K562 (cell line): ENCODE results near the gene SEPTIN8. TPM values are rescaled to one million over a fixed set of nuclear protein-coding genes. Genes with fewer than 3 reads are reported as not detected.

ENCODE experiments used
- BDP1 ChIP-seq: IDR thresholded peaks from 3 replicates; pipeline ENCODE4 v1.6.1; 2011; ENCODE audit not compliant: insufficient read length, insufficient read depth
- BRCA1 ChIP-seq, 2 experiments: fragments of 450-650 bp in 1 of 2; sonication (generic) in 1 of 2; formaldehyde crosslinking in 1 of 2; IDR thresholded peaks; 2 replicates each; pipeline versions ENCODE4 v1.5.0 to v1.6.1; 2017 to 2020; ENCODE audit warnings: mild to moderate bottlenecking in 1 of 2, missing genetic modification reagents in 1 of 2
- CAMTA2 ChIP-seq: fragments of 250-450 bp; sonication (Bioruptor Pico); conservative IDR thresholded peaks from 2 replicates; pipeline ENCODE4 v1.5.1; 2022
- CBFA2T3 ChIP-seq: fragments of 450-650 bp; IDR thresholded peaks from 2 replicates; pipeline ENCODE4 v1.6.1; 2017
- CREB3 ChIP-seq: fragments of 450-650 bp; conservative IDR thresholded peaks from 2 replicates; pipeline ENCODE4 v1.6.1; 2016; ENCODE audit warnings: missing genetic modification characterization, low read depth, mild to moderate bottlenecking, missing compliant biosample characterization, moderate library complexity
- CREM ChIP-seq: IDR thresholded peaks from 2 replicates; pipeline ENCODE4 v1.6.1; 2014; ENCODE audit warnings: antibody characterized with exemption, low read depth
- ELF4 ChIP-seq: fragments of 450-650 bp; formaldehyde crosslinking; IDR thresholded peaks from 2 replicates; pipeline ENCODE4 v1.4.0; 2022; ENCODE audit warnings: missing genetic modification characterization
- FUS ChIP-seq: fragments of 200-400 bp; formaldehyde crosslinking; optimal IDR thresholded peaks from 2 replicates; pipeline ENCODE3; 2017; ENCODE audit warnings: low read depth, low read length
- GATAD2B ChIP-seq: fragments of 450-650 bp; IDR thresholded peaks from 2 replicates; pipeline ENCODE4 v1.6.1; 2017; ENCODE audit warnings: mild to moderate bottlenecking, borderline replicate concordance
- HDAC2 ChIP-seq: fragments of 450-650 bp; IDR thresholded peaks from 2 replicates; pipeline ENCODE4 v1.6.1; 2016; ENCODE audit warnings: mild to moderate bottlenecking
- HDGF ChIP-seq: fragments of 450-650 bp; IDR thresholded peaks from 2 replicates; pipeline ENCODE4 v1.6.1; 2016
- PHB ChIP-seq: fragments of 250-450 bp; sonication (Bioruptor Pico); IDR thresholded peaks from 2 replicates; pipeline ENCODE4 v1.5.0; 2021
- PKNOX1 ChIP-seq: fragments of 450-650 bp; IDR thresholded peaks from 2 replicates; pipeline ENCODE4 v1.6.1; 2016
- PTTG1 ChIP-seq: fragments of 450-650 bp; IDR thresholded peaks from 2 replicates; pipeline ENCODE4 v1.6.1; 2016; ENCODE audit warnings: low read depth, mild to moderate bottlenecking, missing genetic modification characterization, missing compliant biosample characterization
- RFX5 ChIP-seq: IDR thresholded peaks from 2 replicates; pipeline ENCODE4 v1.6.1; 2011; ENCODE audit warnings: low read depth, mild to moderate bottlenecking, improper control_type of control experiment, low read length
- SMC3 ChIP-seq: conservative IDR thresholded peaks from 2 replicates; pipeline ENCODE4 v1.6.1; 2011; ENCODE audit warnings: low read depth, low read length, improper control_type of control experiment; ENCODE audit not compliant: insufficient read depth
- TRIM28 ChIP-seq: fragments of 450-650 bp; IDR thresholded peaks from 2 replicates; pipeline ENCODE4 v1.6.1; 2017
- ZFP30 ChIP-seq: fragments of 250-450 bp; sonication (Bioruptor Pico); IDR thresholded peaks from 2 replicates; pipeline ENCODE4 v1.8.0; 2022; ENCODE audit warnings: moderate library complexity, mild to moderate bottlenecking, inconsistent platforms, borderline replicate concordance
- ZFX ChIP-seq: sonication (generic); formaldehyde crosslinking; IDR thresholded peaks from 2 replicates; pipeline ENCODE4 v1.8.0; 2022; ENCODE audit warnings: mild to moderate bottlenecking, missing genetic modification reagents, moderate library complexity
- ZNF449 ChIP-seq: fragments of 250-450 bp; sonication (Bioruptor Pico); IDR thresholded peaks from 2 replicates; pipeline ENCODE4 v1.8.0; 2022; ENCODE audit warnings: moderate library complexity, mild to moderate bottlenecking, inconsistent platforms
- ZNF609 ChIP-seq: sonication (generic); formaldehyde crosslinking; IDR thresholded peaks from 2 replicates; pipeline ENCODE4 v1.8.1; 2023; ENCODE audit warnings: missing genetic modification reagents, mild to moderate bottlenecking, borderline replicate concordance
- ZNF695 ChIP-seq: fragments of 450-650 bp; formaldehyde crosslinking; IDR thresholded peaks from 2 replicates; pipeline ENCODE4 v1.4.0; 2020; ENCODE audit warnings: mild to moderate bottlenecking, moderate library complexity
- ZNF77 ChIP-seq: fragments of 250-450 bp; sonication (Bioruptor Pico); IDR thresholded peaks from 2 replicates; pipeline ENCODE4 v1.5.0; 2020
- polyA plus RNA-seq, 8 experiments: library from polyadenylated mRNA; depleted of rRNA in 4 of 8; stranded (reverse) in 5 of 8; unstranded in 3 of 8; fragments of >200 nt; fragmentation: Nextera tagmentation in 2 of 8; fragmentation: Illumina TruSeq in 1 of 8; extraction: Ambion mirVana in 2 of 8; extraction: Trizol in 1 of 8; gene quantifications; 2 replicates each; pipeline versions ENCODE4 v1.2.1 to v1.2.3, GENCODE V29; 2011 to 2014; ENCODE audit warnings: inconsistent platforms in 1 of 8, missing spikeins in 1 of 8
- total RNA-seq, 7 experiments: library from RNA; depleted of rRNA in 6 of 7; stranded (reverse); fragments of >200 nt in 6 of 7; fragmentation: Illumina TruSeq in 2 of 7; extraction: Trizol in 2 of 7; gene quantifications; 2 replicates each; pipeline versions ENCODE4 v1.2.1 to v1.2.3, GENCODE V29; 2011 to 2021; ENCODE audit warnings: low replicate concordance in 1 of 7

SEPTIN8 gene
- total and polyA plus RNA-seq, 9 of the 15 experiments (the other 6 are each of a cell fraction or from before 2014, with no cell fraction given) = 19.3 to 142 (median 101) TPM

- TF ChIP-seq BDP1 = no peak
- no peak for TF ChIP-seq PTTG1 (tag)
- TF ChIP-seq PHB = no peak
- peak; percentile 82 for TF ChIP-seq CBFA2T3
- TF ChIP-seq HDGF = no peak
- TF ChIP-seq CREB3 (tag) = no peak
- no peak for TF ChIP-seq ZNF695 (CRISPR knock-in tag)
- no peak for TF ChIP-seq TRIM28
- no peak for TF ChIP-seq CAMTA2 (CRISPR knock-in tag)
- peak; percentile 78 for TF ChIP-seq PKNOX1
- TF ChIP-seq BRCA1 (IDR thresholded peaks at IDR 0.05) = no peak
- no peak for TF ChIP-seq BRCA1 (CRISPR knock-in tag; IDR thresholded peaks at IDR 0.05)
- no peak for TF ChIP-seq GATAD2B
- TF ChIP-seq SMC3 = no peak
- TF ChIP-seq ZNF609 (CRISPR knock-in tag) = no peak
- peak; percentile 32; the same call in 1 of the 2 replicates for TF ChIP-seq HDAC2
- no peak for TF ChIP-seq CREM
- no peak for TF ChIP-seq RFX5
- 0 out of 2 replicates have a peak, but pooled peaks have one; percentile 35 for TF ChIP-seq ELF4
- no peak for TF ChIP-seq ZNF449 (CRISPR knock-in tag)
- no peak for TF ChIP-seq FUS
- TF ChIP-seq ZFP30 (CRISPR knock-in tag) = no peak
- no peak for TF ChIP-seq ZNF77 (CRISPR knock-in tag)
- TF ChIP-seq ZFX = no peak
Observed at GRCh38 chr5:132790201-132790865, 13.3 kb upstream of the SEPTIN8 start (continued).
